Mucosa of rectum (tissue), 2 donors: ENCODE measurements around the gene RBL1.

Experiments
- H3K27ac ChIP-seq, 2 donors: one replicate each; pipeline ENCODE4 v1.7.0; 2013; ENCODE audit warnings: inconsistent platforms in 2 of 2, low read depth in 2 of 2, low read length in 2 of 2
- H3K27me3 ChIP-seq, 2 donors: one replicate each; pipeline ENCODE4 v1.7.0; 2013; ENCODE audit warnings: low read length in 2 of 2; ENCODE audit not compliant: control insufficient read depth in 2 of 2, insufficient read depth in 2 of 2
- H3K36me3 ChIP-seq, 2 donors: one replicate each; pipeline ENCODE4 v1.7.0; 2013; ENCODE audit warnings: low read length in 2 of 2; ENCODE audit not compliant: control insufficient read depth in 2 of 2, insufficient read depth in 2 of 2
- H3K4me1 ChIP-seq, 2 donors: one replicate each; pipeline ENCODE4 v1.7.0; 2013; ENCODE audit warnings: low read length in 2 of 2, mild to moderate bottlenecking in 1 of 2; ENCODE audit not compliant: control insufficient read depth in 2 of 2, insufficient read depth in 2 of 2
- H3K4me3 ChIP-seq, 2 donors: one replicate each; pipeline ENCODE4 v1.7.0; 2013; ENCODE audit warnings: low read length in 2 of 2
- H3K9ac ChIP-seq, 2 donors: one replicate each; pipeline ENCODE4 v1.7.0; 2013; ENCODE audit warnings: low read length in 2 of 2, low read depth in 1 of 2, mild to moderate bottlenecking in 1 of 2
- H3K9me3 ChIP-seq, 2 donors: one replicate each; pipeline ENCODE4 v1.7.0; 2013; ENCODE audit warnings: low read length in 2 of 2; ENCODE audit not compliant: control insufficient read depth in 2 of 2
- donor health status: healthy.
- donor health status: Normal muscosa, but diverticular disease.

The RBL1 gene

GRCh38 chr20:36951979-36952738 is 143.6 kb downstream of the RBL1 start:
- Histone ChIP-seq H3K4me3 (peak overlapping the region; percentile 91 to 99), H3K4me1 (peaks cover 13 to 19% of the 10 kb centered on the region in 2 donors), H3K27me3 (no peaks in the 10 kb centered on the region), H3K27ac (peak overlapping the region; percentile 79 to 91), H3K36me3 (no peaks in the 10 kb centered on the region), H3K9me3 (no peaks in the 10 kb centered on the region), H3K9ac (peak overlapping the region; percentile 74)

GRCh38 chr20:36951198-36951978 is 144.4 kb downstream of the RBL1 start, which contains the start of gene SAMHD1:
Gene SAMHD1 (minus strand): TSS chr20:36951708. CDS start chr20:36951643, 65 bp downstream.
- no peaks in the 10 kb centered on the region for H3K27me3 ChIP-seq
- peak within 1 kb of the TSS; percentile 79 to 91 for H3K27ac ChIP-seq
- peak within 1 kb of the TSS; percentile 74 to 91 for H3K9ac ChIP-seq
- no peaks in the 10 kb centered on the region for H3K36me3 ChIP-seq
- H3K4me3 ChIP-seq = peak within 1 kb of the TSS; percentile 91 to 99
- H3K9me3 ChIP-seq = no peaks in the 10 kb centered on the region
- H3K4me1 ChIP-seq = peaks cover 13 to 23% of the 10 kb centered on the region in 2 donors

DNA sequence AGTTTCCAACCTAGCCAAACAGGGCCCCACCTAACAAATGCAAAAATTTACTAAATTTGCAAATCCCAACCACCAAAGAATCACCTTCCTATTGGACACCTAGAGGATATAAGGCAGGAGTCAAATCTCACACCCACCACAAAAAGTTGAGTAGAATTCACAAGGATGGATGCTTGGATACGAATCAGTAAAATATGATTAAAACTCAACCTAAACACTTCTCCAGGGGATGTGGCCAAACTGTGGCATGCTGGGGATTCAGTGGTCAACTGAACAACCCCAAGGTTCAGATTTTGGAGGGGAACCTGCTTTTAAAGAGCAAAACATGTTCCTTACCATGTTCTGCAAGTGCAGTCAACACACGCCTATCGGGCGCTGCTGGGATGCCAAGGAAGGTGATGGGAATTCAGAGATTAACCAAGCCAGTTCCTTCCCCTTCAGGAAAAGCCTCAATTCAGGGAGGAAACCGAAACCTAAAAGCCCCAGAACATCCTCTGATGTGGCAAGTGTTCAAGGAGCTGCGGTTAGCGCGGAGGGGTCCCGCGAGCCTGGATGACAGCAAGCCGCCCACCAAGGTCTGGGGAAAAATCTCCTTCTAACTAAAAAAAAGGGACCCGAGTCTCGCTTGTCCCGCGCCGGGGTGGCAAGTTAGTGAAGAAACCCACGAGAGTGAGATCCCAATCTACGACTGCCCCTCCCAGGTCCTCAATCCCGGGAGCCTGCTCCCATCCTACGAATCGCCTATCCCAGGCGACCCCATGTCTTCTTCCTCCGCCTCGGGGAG is 145.2 kb downstream of the RBL1 start:
- peak overlapping the region; percentile 79 to 91 for H3K27ac ChIP-seq
- H3K36me3 ChIP-seq = no peaks in the 10 kb centered on the region
- no peaks in the 10 kb centered on the region for H3K9me3 ChIP-seq
- peaks cover 13 to 23% of the 10 kb centered on the region in 2 donors for H3K4me1 ChIP-seq
- peak overlapping the region; percentile 74 to 91 for H3K9ac ChIP-seq
- peak overlapping the region; percentile 91 to 99 for H3K4me3 ChIP-seq
- no peaks in the 10 kb centered on the region for H3K27me3 ChIP-seq
